HepG2 (cell line): ENCODE results near the gene RAD51C. TPM values are rescaled to one million over a fixed set of nuclear protein-coding genes. Genes with fewer than 3 reads are reported as not detected.

Experiments
- CHD4 ChIP-seq: fragments of 200-600 bp; sonication (generic); IDR thresholded peaks from 2 replicates; pipeline ENCODE4 v1.7.0; 2017; ENCODE audit warnings: mild to moderate bottlenecking, low read length, borderline replicate concordance
- CREB1 ChIP-seq, 2 experiments: fragments of 450-650 bp in 1 of 2; IDR thresholded peaks; 2 replicates each; pipeline ENCODE4 v1.6.1; 2016 to 2017; ENCODE audit warnings: control low read depth in 1 of 2, mild to moderate bottlenecking in 1 of 2, missing compliant biosample characterization in 1 of 2, missing genetic modification characterization in 1 of 2
- GATAD2A ChIP-seq: IDR thresholded peaks from 2 replicates; pipeline ENCODE4 v1.6.1; 2016
- PCBP2 ChIP-seq: fragments of 200-400 bp; formaldehyde crosslinking; optimal IDR thresholded peaks from 2 replicates; pipeline ENCODE3; 2018; ENCODE audit warnings: low read length, low read depth; ENCODE audit not compliant: poor library complexity, severe bottlenecking
- PRMT3 ChIP-seq: sonication (generic); formaldehyde crosslinking; IDR thresholded peaks from 2 replicates; pipeline ENCODE4 v1.8.1; 2022; ENCODE audit warnings: low read depth, mild to moderate bottlenecking, moderate library complexity, missing genetic modification reagents, borderline replicate concordance
- SMARCE1 ChIP-seq: fragments of 450-650 bp; IDR thresholded peaks from 2 replicates; pipeline ENCODE4 v1.6.1; 2017; ENCODE audit warnings: borderline replicate concordance
- TARDBP ChIP-seq: sonication (generic); formaldehyde crosslinking; IDR thresholded peaks from 2 replicates; pipeline ENCODE4 v1.8.0; 2022; ENCODE audit warnings: mild to moderate bottlenecking, missing genetic modification reagents
- ZFYVE20 ChIP-seq: sonication (generic); formaldehyde crosslinking; IDR thresholded peaks from 2 replicates; pipeline ENCODE4 v1.8.0; 2023; ENCODE audit warnings: low read depth, mild to moderate bottlenecking, moderate library complexity, missing genetic modification reagents, borderline replicate concordance
- ZNF142 ChIP-seq: sonication (generic); formaldehyde crosslinking; IDR thresholded peaks from 2 replicates; pipeline ENCODE4 v1.4.0; 2020; ENCODE audit warnings: missing genetic modification reagents
- ZNF430 ChIP-seq: sonication (generic); formaldehyde crosslinking; IDR thresholded peaks from 2 replicates; pipeline ENCODE4 v1.9.0; 2021; ENCODE audit warnings: mild to moderate bottlenecking, missing genetic modification reagents
- ZNF441 ChIP-seq: sonication (generic); formaldehyde crosslinking; IDR thresholded peaks from 2 replicates; pipeline ENCODE4 v1.7.0; 2021; ENCODE audit warnings: missing genetic modification reagents, borderline replicate concordance
- ZNF501 ChIP-seq: sonication (generic); formaldehyde crosslinking; IDR thresholded peaks from 2 replicates; pipeline ENCODE4 v1.5.1; 2020; ENCODE audit warnings: mild to moderate bottlenecking, moderate library complexity, missing genetic modification reagents
- ZNF609 ChIP-seq: sonication (generic); formaldehyde crosslinking; IDR thresholded peaks from 2 replicates; pipeline ENCODE4 v1.4.0; 2020; ENCODE audit warnings: mild to moderate bottlenecking, missing genetic modification reagents, borderline replicate concordance
- ZNF691 ChIP-seq: sonication (generic); formaldehyde crosslinking; IDR thresholded peaks from 2 replicates; pipeline ENCODE4 v1.4.0; 2020; ENCODE audit warnings: missing genetic modification reagents, low read depth, mild to moderate bottlenecking, borderline replicate concordance
- ZNF775 ChIP-seq: sonication (generic); formaldehyde crosslinking; IDR thresholded peaks from 2 replicates; pipeline ENCODE4 v1.4.0; 2020; ENCODE audit warnings: missing genetic modification reagents, mild to moderate bottlenecking, moderate library complexity, borderline replicate concordance
- polyA plus RNA-seq, 8 experiments: library from polyadenylated mRNA; depleted of rRNA in 3 of 8; stranded (reverse) in 7 of 8; unstranded in 1 of 8; fragments of >200 nt; fragmentation: Illumina TruSeq in 4 of 8; extraction: Trizol in 4 of 8; gene quantifications; 2 replicates each; pipeline versions ENCODE4 v1.2.1 to v1.2.3, GENCODE V29; 2011 to 2016; ENCODE audit warnings: low read depth in 4 of 8, missing spikeins in 1 of 8, mixed read lengths in 1 of 8; ENCODE audit not compliant: insufficient read depth in 1 of 8
- total RNA-seq, 5 experiments: library from RNA; depleted of rRNA; stranded (reverse); fragments of >200 nt; fragmentation: Illumina TruSeq; extraction: Trizol; gene quantifications; 2 replicates each; pipeline ENCODE4 v1.2.3, GENCODE V29; 2016; ENCODE audit warnings: low read depth in 1 of 5

Gene RAD51C
- total and polyA plus RNA-seq, 2 of the 13 experiments (the other 11 are each of a cell fraction or from before 2014, with no cell fraction given), result 38.5 to 106 TPM

GRCh38 chr17:58658804-58659713 lies 33.3 kb upstream of the RAD51C start (continued):
- TF ChIP-seq ZNF430 (CRISPR knock-in tag), result peak; percentile 15; the same call in 1 of the 2 replicates
- TF ChIP-seq CREB1 (IDR thresholded peaks at IDR 0.05), result peak; percentile 86
- peak; percentile 95 for TF ChIP-seq CREB1 (CRISPR knock-in tag; IDR thresholded peaks at IDR 0.05)
- no peak for TF ChIP-seq SMARCE1
- TF ChIP-seq ZNF775 (CRISPR knock-in tag), result no peak
- 0 out of 2 replicates have a peak, but pooled peaks have one; percentile 63 for TF ChIP-seq ZFYVE20
- TF ChIP-seq ZNF142 (CRISPR knock-in tag), result peak; percentile 79; the same call in 1 of the 2 replicates
- no peak; the same call in 1 of the 2 replicates for TF ChIP-seq ZNF691
- peak; percentile 93 for TF ChIP-seq GATAD2A (CRISPR knock-in tag)
- TF ChIP-seq PCBP2, result peak; percentile 96
- peak; percentile 62; the same call in 1 of the 2 replicates for TF ChIP-seq ZNF609 (CRISPR knock-in tag)
- TF ChIP-seq ZNF441 (CRISPR knock-in tag), result peak; percentile 57
- TF ChIP-seq CHD4, result no peak
- TF ChIP-seq ZNF501 (CRISPR knock-in tag), result peak; percentile 73
- TF ChIP-seq TARDBP (CRISPR knock-in tag), result peak; percentile 95
- peak; percentile 33; the same call in 1 of the 2 replicates for TF ChIP-seq PRMT3
